A673 (cell line): Measurements from ENCODE around the gene TIAM1.

ENCODE experiments used
- EZH2 ChIP-seq: fragments of 200-600 bp; sonication (generic); IDR thresholded peaks from 2 replicates; pipeline ENCODE4 v1.6.1; 2017; ENCODE audit warnings: borderline replicate concordance, low read depth, mild to moderate bottlenecking, mixed read lengths, antibody characterized with exemption, low read length; ENCODE audit not compliant: poor library complexity, severe bottlenecking
- TF ChIP-seq, protein P1 (sequence below): fragments of 300-800, 200-600 bp; sonication (generic); conservative IDR thresholded peaks from 2 replicates; pipeline ENCODE4 v1.5.1; 2017; ENCODE audit warnings: low read depth, mild to moderate bottlenecking, antibody characterized with exemption, low read length, moderate library complexity, mixed read lengths

DNA sequence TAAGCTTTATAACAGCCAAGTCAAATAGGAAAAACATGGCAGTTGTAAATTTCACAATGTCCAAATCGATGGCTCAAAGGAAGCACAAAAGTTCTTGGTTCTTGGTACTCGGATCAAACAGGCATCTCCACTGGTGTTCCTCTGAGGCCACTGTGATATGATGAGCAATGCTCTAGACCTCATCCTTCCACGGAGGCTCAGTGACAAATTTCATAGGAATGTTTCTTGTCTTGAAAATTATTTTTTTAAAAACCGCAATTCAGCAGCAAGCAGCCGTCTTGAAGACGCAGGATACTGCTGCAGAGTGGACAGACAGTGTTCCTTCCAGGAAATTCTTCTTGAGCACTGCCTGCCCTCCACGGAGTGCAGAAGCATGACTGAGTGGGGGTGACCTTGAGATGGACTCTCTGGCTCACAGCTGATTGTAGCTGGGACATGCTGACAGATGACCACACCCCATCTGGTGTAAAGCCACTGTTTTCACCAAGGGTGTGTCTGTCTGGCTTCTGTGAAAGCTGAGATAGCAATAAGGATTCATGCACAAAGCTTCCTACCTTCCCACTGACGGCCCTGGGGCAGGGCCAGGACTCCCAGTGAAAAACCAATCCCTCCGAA lies 61.9 kb downstream of the TIAM1 start:
- TF ChIP-seq, protein P1, sequence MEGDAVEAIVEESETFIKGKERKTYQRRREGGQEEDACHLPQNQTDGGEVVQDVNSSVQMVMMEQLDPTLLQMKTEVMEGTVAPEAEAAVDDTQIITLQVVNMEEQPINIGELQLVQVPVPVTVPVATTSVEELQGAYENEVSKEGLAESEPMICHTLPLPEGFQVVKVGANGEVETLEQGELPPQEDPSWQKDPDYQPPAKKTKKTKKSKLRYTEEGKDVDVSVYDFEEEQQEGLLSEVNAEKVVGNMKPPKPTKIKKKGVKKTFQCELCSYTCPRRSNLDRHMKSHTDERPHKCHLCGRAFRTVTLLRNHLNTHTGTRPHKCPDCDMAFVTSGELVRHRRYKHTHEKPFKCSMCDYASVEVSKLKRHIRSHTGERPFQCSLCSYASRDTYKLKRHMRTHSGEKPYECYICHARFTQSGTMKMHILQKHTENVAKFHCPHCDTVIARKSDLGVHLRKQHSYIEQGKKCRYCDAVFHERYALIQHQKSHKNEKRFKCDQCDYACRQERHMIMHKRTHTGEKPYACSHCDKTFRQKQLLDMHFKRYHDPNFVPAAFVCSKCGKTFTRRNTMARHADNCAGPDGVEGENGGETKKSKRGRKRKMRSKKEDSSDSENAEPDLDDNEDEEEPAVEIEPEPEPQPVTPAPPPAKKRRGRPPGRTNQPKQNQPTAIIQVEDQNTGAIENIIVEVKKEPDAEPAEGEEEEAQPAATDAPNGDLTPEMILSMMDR: no peak
- no peak for TF ChIP-seq EZH2
